Panc1 (cell line): ENCODE data around the gene GPR176. TPM values are rescaled to one million over a fixed set of nuclear protein-coding genes. Genes with fewer than 3 reads are reported as not detected.

Source experiments
- ATAC-seq: fragments of 200-7000 bp; cut with Tn5 transposase; 2 replicates; pipeline ENCODE4 v1.9.1; 2020; ENCODE audit warnings: mild to moderate bottlenecking, moderate library complexity
- BruUV-seq: library from RNA; stranded (reverse); fragments of 400-500 nt; replicated peaks from 2 replicates; lab custom pipeline; 2021; lab: Mats Ljungman, UMichigan
- CTCF ChIA-PET: fragments of 300-600 bp; sonication (Branson Sonifier 250); formaldehyde crosslinking; loops from one replicate; lab custom pipeline; 2022; ENCODE audit warnings: antibody characterized with exemption; lab: Charles Lee
- POLR2A ChIA-PET: fragments of 300-600 bp; sonication (Branson Sonifier 250); formaldehyde crosslinking; loops from one replicate; lab custom pipeline; 2022; ENCODE audit warnings: antibody characterized with exemption; lab: Charles Lee
- DNase-seq: peaks from one replicate; pipeline ENCODE4 v3.0.0-alpha.2; 2010; ENCODE audit warnings: low read depth, low spot score
- H3K27ac ChIP-seq: 2 replicates; pipeline ENCODE4 v1.5.1; 2011; ENCODE audit warnings: mild to moderate bottlenecking, low read length, inconsistent platforms
- H3K27me3 ChIP-seq: fragments of 200-500 bp; sonication (Bioruptor generic); 2 replicates; pipeline ENCODE4 v1.6.0; 2014; ENCODE audit warnings: low read length, inconsistent platforms; ENCODE audit not compliant: control insufficient read depth, insufficient read depth
- H3K36me3 ChIP-seq: fragments of 200-500 bp; sonication (Bioruptor generic); 2 replicates; pipeline ENCODE4 v1.5.1; 2014; ENCODE audit warnings: inconsistent platforms, mild to moderate bottlenecking, low read length, moderate library complexity; ENCODE audit not compliant: control insufficient read depth, insufficient read depth
- H3K4me1 ChIP-seq: 2 replicates; pipeline ENCODE4 v1.5.1; 2011; ENCODE audit warnings: inconsistent platforms, mild to moderate bottlenecking, low read length, moderate library complexity; ENCODE audit not compliant: control insufficient read depth, insufficient read depth
- H3K4me3 ChIP-seq, 2 experiments: 2 replicates each; pipeline ENCODE4 v1.5.1; 2011 to 2012; ENCODE audit warnings: low read depth in 2 of 2, low read length in 2 of 2, mild to moderate bottlenecking in 2 of 2, inconsistent platforms in 1 of 2, moderate library complexity in 1 of 2
- H3K9me3 ChIP-seq: fragments of 200-500 bp; sonication (Bioruptor generic); 2 replicates; pipeline ENCODE4 v1.5.1; 2014; ENCODE audit warnings: low read depth, mild to moderate bottlenecking, inconsistent platforms, low read length, moderate library complexity; ENCODE audit not compliant: control insufficient read depth, insufficient read depth
- CTCF ChIP-seq: fragments of 450-650 bp; IDR thresholded peaks from 2 replicates; pipeline ENCODE4 v1.5.1; 2017; ENCODE audit warnings: mild to moderate bottlenecking
- POLR2AphosphoS5 ChIP-seq: IDR thresholded peaks from 2 replicates; pipeline ENCODE4 v1.6.1; 2012; ENCODE audit warnings: mild to moderate bottlenecking, low read depth, low read length, moderate library complexity
- REST ChIP-seq, 2 experiments: IDR thresholded peaks; 2 replicates each; pipeline ENCODE4 v1.6.1; 2011 to 2012; ENCODE audit warnings: low read depth in 2 of 2, control low read depth in 1 of 2, low read length in 1 of 2, mild to moderate bottlenecking in 1 of 2, moderate library complexity in 1 of 2; ENCODE audit not compliant: insufficient read depth in 1 of 2
- SIN3A ChIP-seq: IDR thresholded peaks from 2 replicates; pipeline ENCODE4 v1.6.1; 2012; ENCODE audit warnings: low read depth, mild to moderate bottlenecking, low read length, moderate library complexity, borderline replicate concordance; ENCODE audit not compliant: insufficient read depth
- TCF7L2 ChIP-seq: IDR thresholded peaks from 2 replicates; pipeline ENCODE4 v1.6.1; 2011; ENCODE audit warnings: mild to moderate bottlenecking, low read depth, low read length, inconsistent platforms
- in situ Hi-C: cut with HindIII; loops from 2 replicates; pipeline ENCODE4 v1.10.0; 2016; ENCODE audit warnings: low sequenced_read_pairs, low pct_unique_long_range_greater_than_20kb
- intact Hi-C: fragments of 100-400 bp; cut with micrococcal nuclease; formaldehyde crosslinking; loops from one replicate; pipeline ENCODE4 v1.10.0; 2022; ENCODE audit not compliant: unreplicated experiment
- total RNA-seq: library from RNA; stranded (reverse); gene quantifications from one replicate; pipeline ENCODE4 v1.2.1, GENCODE V29; 2021; ENCODE audit not compliant: unreplicated experiment

GPR176 gene
- total RNA-seq, 1 experiment from 2014 or later: 12.7 TPM

GRCh38 chr15:39797407-39797806 is 122.7 kb downstream of the GPR176 start:
- POLR2A ChIA-PET: no interaction called here
- no peak for ATAC-seq
- no peaks in the 10 kb centered on the region for H3K4me1 ChIP-seq

GRCh38 chr15:39796601-39797000 is 123.5 kb downstream of the GPR176 start:
- no peaks in the 10 kb centered on the region for H3K4me1 ChIP-seq
- no peak overlapping the region for H3K27ac ChIP-seq
- ChIA-PET CTCF (no interaction called here), POLR2A (no interaction called here)
- H3K36me3 ChIP-seq: no peaks in the 10 kb centered on the region
- DNase-seq (no peak), ATAC-seq (no peak)
- intact Hi-C loops (no loop called here), in situ Hi-C loops (loop anchor here (5.0 kb wide), 1 partner anchor 91 kb away; no protein-coding TSS in a partner anchor)
- H3K9me3 ChIP-seq: no peaks in the 10 kb centered on the region
- no peak for TF ChIP-seq POLR2AphosphoS5
- no peak for TF ChIP-seq CTCF
- TF ChIP-seq TCF7L2: no peak
- no peak for TF ChIP-seq REST (IDR thresholded peaks at IDR 0.05; ENCODE audit: insufficient read depth in 1 of 2, low read depth in 2 of 2, low read length in 1 of 2)
- TF ChIP-seq SIN3A: no peak
- H3K4me3 ChIP-seq: no peak overlapping the region
- BruUV-seq: no TSS peak
- H3K27me3 ChIP-seq: no peaks in the 10 kb centered on the region

More at GRCh38 chr15:39797407-39797806, 122.7 kb downstream of the GPR176 start:
- H3K27me3 ChIP-seq: no peaks in the 10 kb centered on the region
- no peaks in the 10 kb centered on the region for H3K9me3 ChIP-seq
- H3K27ac ChIP-seq: no peak overlapping the region
- H3K4me3 ChIP-seq: no peak overlapping the region
- intact Hi-C loops (no loop called here), in situ Hi-C loops (loop anchor here (5.0 kb wide), 1 partner anchor 90 kb away; no protein-coding TSS in a partner anchor)
- no TSS peak for BruUV-seq
- H3K36me3 ChIP-seq: no peaks in the 10 kb centered on the region
- CTCF ChIA-PET: no interaction called here
- DNase-seq: no peak
- TF ChIP-seq SIN3A (no peak), CTCF (no peak), TCF7L2 (no peak), REST (IDR thresholded peaks at IDR 0.05; ENCODE audit: insufficient read depth in 1 of 2, low read depth in 2 of 2, low read length in 1 of 2) (no peak), POLR2AphosphoS5 (no peak)
